ENCODE data around the gene TMTC1.
A peak's percentile ranks its signal among the peaks of the same experiment; 100 is the strongest.

Gene TMTC1

GRCh38 chr12:29611906-29612305, 171.8 kb downstream of the TMTC1 start:
- Histone ChIP-seq H3K36me3 (no peaks in the 10 kb centered on the region), H3K27me3 (no peaks in the 10 kb centered on the region), H3K9me3 (no peaks in the 10 kb centered on the region), H3K4me1 (peaks cover 15% of the 10 kb centered on the region), H3K4me3 (ENCODE audit: low read depth, low read length) (no peak overlapping the region)
- DNase-seq, result no peak
- TF ChIP-seq, protein P1, sequence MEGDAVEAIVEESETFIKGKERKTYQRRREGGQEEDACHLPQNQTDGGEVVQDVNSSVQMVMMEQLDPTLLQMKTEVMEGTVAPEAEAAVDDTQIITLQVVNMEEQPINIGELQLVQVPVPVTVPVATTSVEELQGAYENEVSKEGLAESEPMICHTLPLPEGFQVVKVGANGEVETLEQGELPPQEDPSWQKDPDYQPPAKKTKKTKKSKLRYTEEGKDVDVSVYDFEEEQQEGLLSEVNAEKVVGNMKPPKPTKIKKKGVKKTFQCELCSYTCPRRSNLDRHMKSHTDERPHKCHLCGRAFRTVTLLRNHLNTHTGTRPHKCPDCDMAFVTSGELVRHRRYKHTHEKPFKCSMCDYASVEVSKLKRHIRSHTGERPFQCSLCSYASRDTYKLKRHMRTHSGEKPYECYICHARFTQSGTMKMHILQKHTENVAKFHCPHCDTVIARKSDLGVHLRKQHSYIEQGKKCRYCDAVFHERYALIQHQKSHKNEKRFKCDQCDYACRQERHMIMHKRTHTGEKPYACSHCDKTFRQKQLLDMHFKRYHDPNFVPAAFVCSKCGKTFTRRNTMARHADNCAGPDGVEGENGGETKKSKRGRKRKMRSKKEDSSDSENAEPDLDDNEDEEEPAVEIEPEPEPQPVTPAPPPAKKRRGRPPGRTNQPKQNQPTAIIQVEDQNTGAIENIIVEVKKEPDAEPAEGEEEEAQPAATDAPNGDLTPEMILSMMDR (IDR thresholded peaks at IDR 0.05; ENCODE audit: low read depth, low read length), result peak; percentile 18; the same call in 1 of the 2 replicates

DNA sequence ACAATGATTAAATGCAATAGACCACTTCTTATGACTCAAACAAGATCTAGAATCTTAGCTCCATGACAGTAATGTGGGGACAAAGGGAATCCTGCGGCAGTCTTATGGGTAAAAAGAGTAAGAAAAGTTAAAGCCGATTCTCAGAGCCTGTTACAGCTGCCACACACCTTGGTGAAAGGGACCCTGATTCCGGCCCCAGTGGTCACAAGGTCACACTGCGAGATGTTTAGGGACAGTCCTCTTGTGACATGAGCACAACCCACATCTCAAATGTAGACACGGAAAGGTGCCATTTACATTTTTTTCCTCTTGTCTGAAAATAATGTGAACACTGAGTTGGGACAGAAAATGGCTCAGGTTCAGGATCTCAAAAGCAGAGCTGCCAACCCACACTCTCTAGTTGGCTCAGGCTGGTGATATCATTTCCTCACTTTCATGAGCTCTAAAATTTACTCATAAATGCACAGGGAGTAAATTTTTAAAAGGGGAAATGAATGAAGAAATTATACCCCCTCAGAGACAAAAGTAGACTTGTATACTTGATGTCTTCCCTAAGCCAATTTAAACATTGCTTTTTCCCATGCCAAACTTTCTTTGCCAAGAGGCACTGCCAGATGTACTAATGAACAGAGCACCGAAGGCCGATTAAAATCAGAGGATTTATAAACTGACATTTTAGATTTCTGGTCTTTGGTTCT, 173.1 kb downstream of the TMTC1 start:
- H3K4me3 ChIP-seq (ENCODE audit: low read depth, low read length), result no peak overlapping the region
- peaks cover 15% of the 10 kb centered on the region for H3K4me1 ChIP-seq
- H3K36me3 ChIP-seq, result no peaks in the 10 kb centered on the region
- H3K27me3 ChIP-seq, result no peaks in the 10 kb centered on the region
- TF ChIP-seq, protein P1 (IDR thresholded peaks at IDR 0.05; ENCODE audit: low read depth, low read length), result no peak
- H3K9me3 ChIP-seq, result no peaks in the 10 kb centered on the region
- DNase-seq, result no peak

- no peaks in the 10 kb centered on the region for H3K9me3 ChIP-seq
- no peak overlapping the region for H3K4me3 ChIP-seq (ENCODE audit: low read depth, low read length)
- no peaks in the 10 kb centered on the region for H3K36me3 ChIP-seq
- peaks cover 15% of the 10 kb centered on the region for H3K4me1 ChIP-seq
- DNase-seq, result no peak
- H3K27me3 ChIP-seq, result no peaks in the 10 kb centered on the region
- TF ChIP-seq, protein P1 (IDR thresholded peaks at IDR 0.05; ENCODE audit: low read depth, low read length), result no peak
Measured at GRCh38 chr12:29609431-29610215, 174.1 kb downstream of the TMTC1 start.

DNA sequence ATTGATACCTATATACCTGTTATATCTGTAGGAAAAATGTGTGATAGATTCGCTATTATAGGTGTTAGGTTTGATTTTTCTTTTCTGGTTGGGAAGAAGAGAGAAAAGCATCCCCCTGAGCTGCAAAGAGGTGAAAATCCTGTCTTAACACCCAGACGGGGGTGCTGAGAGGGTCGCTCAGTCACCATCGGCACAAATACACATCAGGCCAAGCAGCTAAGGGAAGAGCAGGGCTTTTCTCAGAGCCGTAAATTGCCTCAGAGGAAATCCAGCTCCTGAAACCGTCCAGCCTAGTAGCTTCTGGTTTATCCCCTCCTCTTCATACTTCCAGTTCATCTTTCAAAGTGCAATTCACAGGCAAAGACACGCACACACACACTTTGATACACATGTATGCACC, 175.2 kb downstream of the TMTC1 start:
- no peaks in the 10 kb centered on the region for H3K36me3 ChIP-seq
- no peak for DNase-seq
- H3K4me1 ChIP-seq, result peaks cover 15% of the 10 kb centered on the region
- no peaks in the 10 kb centered on the region for H3K9me3 ChIP-seq
- TF ChIP-seq, protein P1 (IDR thresholded peaks at IDR 0.05; ENCODE audit: low read depth, low read length), result no peak
- no peak overlapping the region for H3K4me3 ChIP-seq (ENCODE audit: low read depth, low read length)
- no peaks in the 10 kb centered on the region for H3K27me3 ChIP-seq

DNA sequence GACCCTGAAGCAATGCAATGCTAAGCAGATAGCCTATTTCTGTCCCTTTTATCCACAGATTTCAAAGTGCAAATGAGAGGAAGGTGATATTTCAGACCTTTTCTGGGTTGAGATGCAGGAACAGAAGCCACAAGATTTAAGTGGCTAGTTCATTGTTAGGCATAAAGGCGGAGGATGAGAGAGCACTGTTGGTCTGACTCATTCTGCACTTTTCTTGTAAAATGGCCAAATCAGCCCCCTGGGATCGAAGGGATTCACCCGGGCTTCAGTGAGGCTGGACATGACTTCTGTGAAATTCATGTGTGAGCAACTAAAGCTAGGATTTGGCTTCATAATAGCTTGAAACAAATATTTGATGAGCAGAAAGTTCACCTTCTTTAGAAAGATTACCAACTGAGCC, 184.4 kb downstream of the TMTC1 start:
- H3K4me3 ChIP-seq (ENCODE audit: low read depth, low read length), result no peak overlapping the region
- no peaks in the 10 kb centered on the region for H3K27me3 ChIP-seq
- H3K4me1 ChIP-seq, result no peaks in the 10 kb centered on the region
- TF ChIP-seq, protein P1 (IDR thresholded peaks at IDR 0.05; ENCODE audit: low read depth, low read length), result no peak
- no peaks in the 10 kb centered on the region for H3K9me3 ChIP-seq
- 0 out of 2 replicates have a peak, but pooled peaks cover 2% of the 10 kb centered on the region for H3K36me3 ChIP-seq
- no peak for DNase-seq

Data from BE2C (cell line).